Chondrocyte (in vitro differentiated cells): ENCODE measurements around the gene OSBPL5. TPM values are rescaled to one million over a fixed set of nuclear protein-coding genes. Genes with fewer than 3 reads are reported as not detected.
A peak's percentile ranks its signal among the peaks of the same experiment; 100 is the strongest.

ENCODE experiments used
- DNase-seq: peaks from one replicate; pipeline ENCODE4 v3.0.0; 2021; ENCODE audit warnings: mixed read lengths, low spot score
- H3K27ac Mint-ChIP-seq: one replicate; pipeline ENCODE4 v1.8.0; 2021; ENCODE audit warnings: mild to moderate bottlenecking, moderate library complexity, mixed read lengths; ENCODE audit not compliant: unreplicated experiment
- H3K27me3 Mint-ChIP-seq: 2 replicates; pipeline ENCODE4 v1.8.0; 2021; ENCODE audit warnings: low read depth, mixed read lengths
- H3K36me3 Mint-ChIP-seq: 2 replicates; pipeline ENCODE4 v1.8.0; 2021; ENCODE audit warnings: low read depth, mixed read lengths
- H3K4me1 Mint-ChIP-seq: 2 replicates; pipeline ENCODE4 v1.8.0; 2021; ENCODE audit warnings: low read depth, mild to moderate bottlenecking, mixed read lengths
- H3K4me3 Mint-ChIP-seq: one replicate; pipeline ENCODE4 v1.8.0; 2021; ENCODE audit warnings: mild to moderate bottlenecking, moderate library complexity, mixed read lengths; ENCODE audit not compliant: unreplicated experiment
- H3K9me3 Mint-ChIP-seq: 2 replicates; pipeline ENCODE4 v1.8.0; 2021; ENCODE audit warnings: low read depth, mixed read lengths
- total RNA-seq: library from RNA; stranded (reverse); gene quantifications from 3 replicates; pipeline ENCODE4 v1.2.1, GENCODE V29; 2021
- TF ChIP-seq, protein P1 (sequence below): fragments of 200-600 bp; sonication (generic); IDR thresholded peaks from 2 replicates; pipeline ENCODE4 v1.5.0; 2021; ENCODE audit warnings: antibody characterized with exemption, mild to moderate bottlenecking, moderate library complexity

The OSBPL5 gene
- total RNA-seq, 1 donor from 2014 or later, result 43.9 TPM

DNA sequence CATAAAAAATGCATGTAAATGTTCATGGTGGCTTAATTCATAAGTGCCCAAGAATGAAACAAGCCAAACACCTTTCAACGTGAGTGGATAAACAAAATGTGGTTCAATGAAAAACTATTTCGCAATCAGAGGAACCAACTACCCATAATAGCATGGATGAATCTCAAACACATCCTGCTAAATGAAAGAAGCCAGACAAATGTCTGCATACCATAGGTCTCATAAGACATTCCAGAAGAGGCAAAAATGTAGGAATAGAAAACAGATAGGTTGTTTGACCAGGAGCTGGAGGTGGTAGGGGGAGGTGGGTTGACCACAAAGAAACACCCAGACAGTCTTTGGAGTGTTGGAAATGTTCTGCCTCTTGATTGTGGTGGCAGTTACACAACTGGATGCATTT, 13.2 kb upstream of the OSBPL5 start:
- peak overlapping the region; percentile 62 for H3K27ac Mint-ChIP-seq
- H3K4me3 Mint-ChIP-seq, result no peak overlapping the region
- H3K9me3 Mint-ChIP-seq, result peaks cover 21% of the 10 kb centered on the region
- TF ChIP-seq, protein P1, sequence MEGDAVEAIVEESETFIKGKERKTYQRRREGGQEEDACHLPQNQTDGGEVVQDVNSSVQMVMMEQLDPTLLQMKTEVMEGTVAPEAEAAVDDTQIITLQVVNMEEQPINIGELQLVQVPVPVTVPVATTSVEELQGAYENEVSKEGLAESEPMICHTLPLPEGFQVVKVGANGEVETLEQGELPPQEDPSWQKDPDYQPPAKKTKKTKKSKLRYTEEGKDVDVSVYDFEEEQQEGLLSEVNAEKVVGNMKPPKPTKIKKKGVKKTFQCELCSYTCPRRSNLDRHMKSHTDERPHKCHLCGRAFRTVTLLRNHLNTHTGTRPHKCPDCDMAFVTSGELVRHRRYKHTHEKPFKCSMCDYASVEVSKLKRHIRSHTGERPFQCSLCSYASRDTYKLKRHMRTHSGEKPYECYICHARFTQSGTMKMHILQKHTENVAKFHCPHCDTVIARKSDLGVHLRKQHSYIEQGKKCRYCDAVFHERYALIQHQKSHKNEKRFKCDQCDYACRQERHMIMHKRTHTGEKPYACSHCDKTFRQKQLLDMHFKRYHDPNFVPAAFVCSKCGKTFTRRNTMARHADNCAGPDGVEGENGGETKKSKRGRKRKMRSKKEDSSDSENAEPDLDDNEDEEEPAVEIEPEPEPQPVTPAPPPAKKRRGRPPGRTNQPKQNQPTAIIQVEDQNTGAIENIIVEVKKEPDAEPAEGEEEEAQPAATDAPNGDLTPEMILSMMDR, result no peak
- H3K27me3 Mint-ChIP-seq, result no peaks in the 10 kb centered on the region
- DNase-seq, result no peak
- H3K36me3 Mint-ChIP-seq, result peaks cover 6% of the 10 kb centered on the region
- H3K4me1 Mint-ChIP-seq, result peaks cover 12% of the 10 kb centered on the region

DNA sequence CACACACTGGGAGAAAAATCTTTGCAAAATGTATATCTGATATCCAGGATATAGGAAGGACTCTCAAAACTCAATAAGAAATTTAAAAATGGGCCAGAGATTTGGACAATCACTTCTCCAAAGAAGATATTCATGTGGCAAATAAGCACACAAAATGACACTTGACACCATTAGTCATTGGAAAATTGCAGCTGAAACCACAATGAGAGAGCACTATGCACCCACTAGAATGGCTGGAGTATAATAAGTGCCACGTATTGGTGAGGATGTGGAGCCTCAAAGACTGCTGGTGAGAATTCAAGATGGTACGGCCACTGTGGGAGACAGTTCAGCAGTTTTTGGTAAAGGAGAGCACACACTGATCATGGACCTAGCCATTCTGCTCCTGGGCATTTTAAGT, 12.8 kb upstream of the OSBPL5 start:
- Mint-ChIP-seq H3K27me3 (no peaks in the 10 kb centered on the region), H3K4me1 (peaks cover 12% of the 10 kb centered on the region), H3K4me3 (no peak overlapping the region), H3K9me3 (peaks cover 21% of the 10 kb centered on the region), H3K27ac (peak overlapping the region; percentile 73), H3K36me3 (peaks cover 6% of the 10 kb centered on the region)
- TF ChIP-seq, protein P1, result no peak
- no peak for DNase-seq

DNA sequence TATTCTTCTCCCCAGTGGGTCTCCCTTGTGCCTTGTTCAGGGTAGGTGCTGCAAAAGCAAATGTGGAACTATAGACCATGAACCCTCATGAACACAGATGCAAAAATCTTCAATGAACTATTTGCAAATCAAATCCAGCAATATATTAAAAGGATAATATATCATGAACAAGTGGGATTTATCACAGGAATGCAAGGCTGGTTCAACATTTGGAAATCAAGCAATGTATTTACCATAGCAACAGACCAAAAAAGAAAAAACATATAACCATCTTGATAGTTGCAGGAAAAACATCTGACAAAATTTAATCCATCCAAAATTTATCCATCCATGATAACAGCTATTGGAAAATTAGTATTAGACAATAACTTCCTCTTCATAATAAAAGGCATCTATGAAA, 11.4 kb upstream of the OSBPL5 start:
- Mint-ChIP-seq H3K27ac (no peak overlapping the region), H3K4me3 (no peak overlapping the region), H3K9me3 (peaks cover 21% of the 10 kb centered on the region), H3K27me3 (no peaks in the 10 kb centered on the region), H3K36me3 (peaks cover 6% of the 10 kb centered on the region), H3K4me1 (peaks cover 12% of the 10 kb centered on the region)
- no peak for DNase-seq
- TF ChIP-seq, protein P1, result no peak

DNA sequence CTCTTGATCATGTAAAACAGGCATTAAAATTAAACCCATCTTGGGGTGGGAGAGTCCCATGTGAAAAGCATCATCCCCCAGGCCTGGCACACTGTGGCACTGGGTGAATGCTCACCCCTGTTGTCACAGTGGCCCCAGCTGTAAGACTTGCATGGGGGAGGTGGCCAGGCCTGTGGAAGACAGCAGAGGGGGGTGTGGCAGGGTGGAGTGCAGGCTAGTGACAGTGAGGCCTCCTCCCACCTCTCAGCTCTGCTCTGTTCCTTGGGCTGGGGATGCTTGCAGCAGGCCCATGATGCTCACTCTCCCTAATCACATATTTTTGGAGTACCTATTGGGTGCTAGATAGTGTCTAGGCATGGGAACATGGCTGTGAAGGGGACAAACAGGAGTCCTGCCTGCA, 10.1 kb upstream of the OSBPL5 start:
- H3K36me3 Mint-ChIP-seq, result peaks cover 6% of the 10 kb centered on the region
- DNase-seq, result no peak
- H3K4me1 Mint-ChIP-seq, result peaks cover 13% of the 10 kb centered on the region
- H3K9me3 Mint-ChIP-seq, result peaks cover 21% of the 10 kb centered on the region
- H3K4me3 Mint-ChIP-seq, result no peak overlapping the region
- TF ChIP-seq, protein P1, result no peak
- H3K27ac Mint-ChIP-seq, result no peak overlapping the region
- no peaks in the 10 kb centered on the region for H3K27me3 Mint-ChIP-seq

DNA sequence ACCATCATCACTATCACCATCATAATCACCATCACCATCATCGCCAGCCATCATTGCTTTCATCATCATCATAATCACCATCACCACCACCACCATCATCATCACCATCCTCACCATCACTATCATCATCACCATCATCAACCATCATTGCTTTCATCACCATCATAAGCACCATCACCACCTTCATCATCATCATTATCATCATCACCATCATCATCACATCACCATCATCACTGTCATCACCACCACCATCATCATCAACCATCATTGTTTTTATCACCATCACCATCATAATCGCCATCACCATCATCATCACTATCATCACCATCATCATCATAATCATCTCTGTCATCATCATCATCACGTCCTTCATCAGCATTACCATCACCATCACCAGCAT, 9.3 kb upstream of the OSBPL5 start:
- TF ChIP-seq, protein P1, result no peak
- Mint-ChIP-seq H3K27me3 (no peaks in the 10 kb centered on the region), H3K27ac (no peak overlapping the region), H3K4me1 (peaks cover 21% of the 10 kb centered on the region), H3K9me3 (peaks cover 21% of the 10 kb centered on the region), H3K36me3 (peaks cover 6% of the 10 kb centered on the region), H3K4me3 (no peak overlapping the region)
- no peak for DNase-seq
